CD4-positive, alpha-beta T cell treated with Interleukin-17A for 4 hours (primary cell): ENCODE measurements around the gene TRIM39.
"Not testable (repeated sequence)": the region's sequence is repeated elsewhere in the genome, so short reads cannot be mapped to it uniquely, and the experiment has no call there.

Experiments
- DNase-seq: peaks from one replicate; pipeline ENCODE4 v3.0.0-alpha.2; 2020; ENCODE audit warnings: mixed read lengths

The TRIM39 gene

DNA sequence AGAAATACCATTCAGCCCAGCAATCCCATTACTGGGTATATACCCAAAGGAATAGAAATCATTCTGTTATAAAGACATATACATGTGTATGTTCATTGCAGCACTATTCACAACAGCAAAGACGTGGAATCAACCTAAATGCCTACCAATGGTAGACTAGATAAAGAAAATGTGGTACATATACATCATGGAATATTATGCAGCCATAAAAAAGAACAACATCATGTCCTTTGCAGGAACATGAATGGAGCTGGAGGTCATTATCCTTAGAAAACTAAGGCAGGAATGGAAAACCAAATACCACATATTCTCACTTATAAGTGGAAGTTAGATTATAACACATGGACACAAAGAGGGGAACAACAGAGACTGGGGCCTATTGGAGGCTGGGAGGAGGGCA is 42.6 kb downstream of the TRIM39 start:
- DNase-seq: not testable (repeated sequence)

DNA sequence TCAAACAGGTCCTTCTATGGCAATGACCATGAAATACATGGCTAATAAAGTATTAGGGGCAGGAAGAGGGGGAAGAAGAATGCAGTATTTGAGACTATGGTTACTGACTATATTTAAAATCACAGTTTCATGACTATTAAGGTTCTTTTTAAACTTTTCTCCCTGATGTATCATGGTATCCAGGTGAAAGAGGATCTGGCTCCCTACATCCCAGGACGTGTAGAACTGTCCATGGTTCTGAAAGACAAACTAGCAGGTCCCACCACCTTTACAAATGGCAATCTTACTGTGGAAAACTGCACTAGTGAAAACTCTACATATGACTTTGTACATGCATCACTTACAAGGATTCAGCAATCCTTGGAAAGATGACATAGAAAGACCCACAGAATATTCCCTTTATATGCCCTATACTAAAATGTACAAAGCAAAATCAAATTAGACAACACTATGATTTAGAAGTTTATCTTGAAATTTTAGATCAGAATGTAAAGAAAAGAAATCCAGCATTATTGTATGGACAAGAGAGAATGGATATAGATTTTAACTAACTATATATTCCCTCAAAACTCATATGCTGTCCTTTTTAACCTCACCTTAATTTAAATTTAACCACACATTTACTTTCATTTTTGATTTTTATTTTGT is 51.7 kb downstream of the TRIM39 start:
- DNase-seq: no peak

DNA sequence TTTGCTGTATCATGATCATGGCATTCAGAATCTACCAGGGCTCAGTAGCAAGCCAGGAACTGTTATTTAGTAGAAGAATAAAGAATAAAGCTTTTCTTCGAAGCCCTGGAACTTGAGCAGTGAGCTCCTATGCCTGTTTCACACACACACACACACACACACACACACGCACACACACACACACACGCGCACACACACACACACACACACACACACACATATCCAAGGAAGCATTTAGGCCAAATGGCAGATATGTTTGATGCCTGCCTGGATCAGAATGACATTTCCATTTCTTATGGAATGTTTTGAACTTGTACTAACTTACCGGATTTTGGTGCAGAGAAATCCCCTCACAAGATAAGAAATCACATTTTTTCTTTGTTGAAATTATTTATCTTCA is 53.7 kb downstream of the TRIM39 start:
- no peak for DNase-seq

DNA sequence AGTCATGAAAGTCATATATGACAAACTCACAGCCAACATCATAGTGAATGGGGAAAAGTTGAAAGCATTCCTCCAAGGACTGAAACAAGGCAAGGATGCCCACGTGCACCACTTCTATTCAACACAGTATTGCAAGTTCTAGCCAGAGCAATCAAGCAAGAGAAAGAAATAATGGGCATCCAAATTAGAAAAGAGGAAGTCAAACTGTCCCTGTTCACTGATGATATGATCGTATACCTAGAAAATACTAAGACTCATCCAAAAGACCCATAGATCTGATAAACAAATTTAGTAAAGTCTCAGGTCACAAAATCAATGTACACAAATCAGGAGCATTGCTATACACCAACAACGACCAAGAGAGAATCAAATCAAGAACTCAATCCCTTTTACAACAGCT is 59.4 kb downstream of the TRIM39 start:
- DNase-seq: no peak

DNA sequence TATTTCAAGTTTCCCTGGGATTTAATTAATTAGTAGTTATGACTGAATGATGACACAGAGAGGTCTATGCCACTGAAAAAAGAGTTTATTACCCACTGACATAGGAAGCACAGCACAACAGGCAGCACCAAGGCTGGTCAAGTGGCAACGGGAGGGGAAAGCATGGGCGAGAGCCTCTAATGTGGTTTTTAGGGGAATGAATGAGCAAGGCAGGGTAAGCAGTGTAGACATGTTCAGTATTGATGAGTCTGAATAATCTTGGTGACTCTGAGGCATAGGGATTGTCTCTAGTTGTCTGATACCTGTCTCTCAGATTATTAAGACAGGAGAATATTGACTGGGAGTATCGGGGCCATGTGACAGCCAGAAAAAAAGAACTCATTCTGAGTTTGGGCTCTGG is 64.5 kb downstream of the TRIM39 start:
- no peak for DNase-seq
